H1 (cell line): ENCODE data around the gene KLHL29. TPM values are rescaled to one million over a fixed set of nuclear protein-coding genes. Genes with fewer than 3 reads are reported as not detected.

Experiments
- CTCF ChIA-PET: fragments of 300-600 bp; sonication (Branson Sonifier 250); formaldehyde crosslinking; loops from one replicate; lab custom pipeline; 2021; ENCODE audit not compliant: partially characterized antibody; lab: Charles Lee
- POLR2A ChIA-PET: fragments of 300-600 bp; sonication (Branson Sonifier 250); formaldehyde crosslinking; loops from one replicate; lab custom pipeline; 2021; ENCODE audit warnings: inconsistent platforms; ENCODE audit not compliant: partially characterized antibody; lab: Charles Lee
- DNase-seq, 2 experiments: peaks; one replicate each; pipeline versions ENCODE4 v3.0.0 to v3.0.0-alpha.2; 2010 to 2022; ENCODE audit warnings: low spot score in 2 of 2, low read depth in 1 of 2, mixed read lengths in 1 of 2
- FAIRE-seq: peaks from 2 replicates; lab custom pipeline; 2011; peaks lifted over from hg19 to GRCh38; lab: Jason Lieb, UNC
- H2AFZ ChIP-seq: 2 replicates; pipeline ENCODE4 v1.8.1; 2012; ENCODE audit warnings: low read length, inconsistent platforms
- H2AK5ac ChIP-seq: 2 replicates; pipeline ENCODE4 v1.6.1; 2013; ENCODE audit warnings: low read depth, low read length
- H2BK120ac ChIP-seq: replicated peaks from 2 replicates; pipeline ENCODE3; 2013; ENCODE audit warnings: low read depth, low read length, inconsistent platforms
- H2BK12ac ChIP-seq: 2 replicates; pipeline ENCODE4 v1.6.1; 2013; ENCODE audit warnings: low read depth, low read length
- H2BK15ac ChIP-seq: 2 replicates; pipeline ENCODE4 v1.6.1; 2013; ENCODE audit warnings: low read length
- H2BK20ac ChIP-seq: 2 replicates; pipeline ENCODE4 v1.6.1; 2013; ENCODE audit warnings: low read length
- H2BK5ac ChIP-seq: 2 replicates; pipeline ENCODE4 v1.6.1; 2013; ENCODE audit warnings: low read depth, low read length
- H3K14ac ChIP-seq: 2 replicates; pipeline ENCODE4 v1.6.1; 2013; ENCODE audit warnings: inconsistent platforms; ENCODE audit not compliant: insufficient read length
- H3K18ac ChIP-seq: 2 replicates; pipeline ENCODE4 v1.6.1; 2013; ENCODE audit warnings: low read length; ENCODE audit errors: extremely low read depth
- H3K23ac ChIP-seq: 2 replicates; pipeline ENCODE4 v1.6.1; 2013; ENCODE audit warnings: inconsistent platforms; ENCODE audit not compliant: insufficient read length
- H3K23me2 ChIP-seq: 2 replicates; pipeline ENCODE4 v1.6.1; 2013; ENCODE audit warnings: low read depth, low read length
- H3K27ac ChIP-seq: 2 replicates; pipeline ENCODE4 v1.6.1; 2011; ENCODE audit warnings: low read depth, low read length, inconsistent platforms
- H3K27me3 ChIP-seq, 4 experiments: replicated peaks in 1 of 4; 1 replicate in 1 of 4; 2 replicates in 3 of 4; pipeline versions ENCODE4 v1.6.1 to v1.8.1; 2011 to 2013; ENCODE audit warnings: low read length in 3 of 4, mild to moderate bottlenecking in 3 of 4, inconsistent platforms in 2 of 4, mixed read lengths in 2 of 4, moderate library complexity in 1 of 4; ENCODE audit not compliant: control insufficient read depth in 3 of 4, insufficient read depth in 3 of 4; ENCODE audit errors: extremely low read depth in 1 of 4
- H3K36me3 ChIP-seq, 4 experiments: 2 replicates each; pipeline versions ENCODE4 v1.6.1 to v1.8.1; 2011 to 2013; ENCODE audit warnings: mild to moderate bottlenecking in 4 of 4, low read length in 3 of 4, moderate library complexity in 2 of 4, control low read depth in 1 of 4, inconsistent platforms in 1 of 4; ENCODE audit not compliant: insufficient read depth in 4 of 4, control insufficient read depth in 2 of 4
- H3K4ac ChIP-seq: replicated peaks from 2 replicates; pipeline ENCODE3; 2013; ENCODE audit warnings: low read length, low read depth, mixed read lengths, inconsistent platforms; ENCODE audit not compliant: insufficient read length
- H3K4me1 ChIP-seq, 4 experiments: replicated peaks in 1 of 4; 1 replicate in 1 of 4; 2 replicates in 3 of 4; pipeline versions ENCODE4 v1.6.1 to v1.8.1; 2011 to 2013; ENCODE audit warnings: low read length in 3 of 4, inconsistent platforms in 2 of 4, mixed read lengths in 1 of 4; ENCODE audit not compliant: insufficient read depth in 4 of 4, control insufficient read depth in 3 of 4
- H3K4me2 ChIP-seq, 2 experiments: 2 replicates each; pipeline versions ENCODE4 v1.6.1 to v1.8.1; 2011 to 2013; ENCODE audit warnings: low read depth in 2 of 2, low read length in 2 of 2, control low read depth in 1 of 2, inconsistent platforms in 1 of 2, mild to moderate bottlenecking in 1 of 2; ENCODE audit not compliant: insufficient read depth in 1 of 2
- H3K4me3 ChIP-seq, 4 experiments: fragments of 200-600, 300-600 bp in 1 of 4; sonication (generic), shearing (Covaris generic), sonication (Bioruptor Twin) in 1 of 4; 2 replicates each; pipeline versions ENCODE4 v1.5.1 to v1.8.1; 2011 to 2016; ENCODE audit warnings: low read length in 4 of 4, low read depth in 3 of 4, control low read depth in 2 of 4, inconsistent platforms in 2 of 4, mild to moderate bottlenecking in 2 of 4, mixed read lengths in 1 of 4, moderate library complexity in 1 of 4; ENCODE audit not compliant: insufficient read depth in 2 of 4; ENCODE audit errors: extremely low read depth in 1 of 4
- H3K56ac ChIP-seq: replicated peaks from 2 replicates; pipeline ENCODE3; 2013; ENCODE audit warnings: low read depth, mild to moderate bottlenecking, mixed read lengths, low read length, inconsistent platforms; ENCODE audit not compliant: insufficient read length
- H3K79me1 ChIP-seq: 2 replicates; pipeline ENCODE4 v1.6.1; 2013; ENCODE audit warnings: low read depth, low read length, control low read depth
- H3K79me2 ChIP-seq, 2 experiments: 2 replicates each; pipeline versions ENCODE4 v1.6.1 to v1.8.1; 2012 to 2013; ENCODE audit warnings: low read length in 2 of 2, mild to moderate bottlenecking in 2 of 2, inconsistent platforms in 1 of 2; ENCODE audit not compliant: insufficient read depth in 2 of 2, control insufficient read depth in 1 of 2
- H3K9ac ChIP-seq, 4 experiments: replicated peaks in 1 of 4; 1 replicate in 1 of 4; 2 replicates in 3 of 4; pipeline versions ENCODE4 v1.6.1 to v1.8.1; 2011 to 2013; ENCODE audit warnings: low read depth in 3 of 4, low read length in 3 of 4, control low read depth in 2 of 4, mild to moderate bottlenecking in 2 of 4, moderate library complexity in 2 of 4, inconsistent platforms in 1 of 4; ENCODE audit errors: extremely low read depth in 1 of 4
- H3K9me3 ChIP-seq, 2 experiments: 2 replicates each; pipeline versions ENCODE4 v1.6.1 to v1.8.1; 2012 to 2013; ENCODE audit warnings: mild to moderate bottlenecking in 2 of 2, moderate library complexity in 2 of 2, control low read depth in 1 of 2, inconsistent platforms in 1 of 2, low read depth in 1 of 2, low read length in 1 of 2, mixed read lengths in 1 of 2; ENCODE audit not compliant: insufficient read depth in 2 of 2
- H4K20me1 ChIP-seq, 2 experiments: replicated peaks in 1 of 2; 2 replicates each; pipeline versions ENCODE3 to v1.8.1; 2011 to 2013; ENCODE audit warnings: inconsistent platforms in 2 of 2, low read length in 2 of 2, mild to moderate bottlenecking in 1 of 2; ENCODE audit not compliant: insufficient read depth in 2 of 2, control insufficient read depth in 1 of 2
- H4K5ac ChIP-seq: 2 replicates; pipeline ENCODE4 v1.6.1; 2013; ENCODE audit warnings: low read length, low read depth, mixed read lengths, inconsistent platforms; ENCODE audit not compliant: insufficient read length
- H4K8ac ChIP-seq: 2 replicates; pipeline ENCODE4 v1.8.0; 2013; ENCODE audit warnings: mild to moderate bottlenecking, moderate library complexity, low read length, inconsistent platforms; ENCODE audit not compliant: insufficient read depth; ENCODE audit errors: extremely low read depth
- H4K91ac ChIP-seq: replicated peaks from 2 replicates; pipeline ENCODE3; 2013; ENCODE audit warnings: low read length, mixed read lengths, inconsistent platforms; ENCODE audit not compliant: insufficient read length
- CTBP2 ChIP-seq: IDR thresholded peaks from 2 replicates; pipeline ENCODE4 v1.7.0; 2011; ENCODE audit warnings: borderline replicate concordance, mild to moderate bottlenecking, moderate library complexity, mixed read lengths, low read length; ENCODE audit not compliant: insufficient read depth, insufficient read length
- E2F6 ChIP-seq: IDR thresholded peaks from 2 replicates; pipeline ENCODE4 v1.6.1; 2012; ENCODE audit warnings: inconsistent platforms
- JUND ChIP-seq: IDR thresholded peaks from 2 replicates; pipeline ENCODE4 v1.6.1; 2011; ENCODE audit warnings: mild to moderate bottlenecking, improper control_type of control experiment, low read length
- MAFK ChIP-seq: IDR thresholded peaks from 2 replicates; pipeline ENCODE4 v1.6.1; 2012; ENCODE audit warnings: low read depth, mild to moderate bottlenecking, improper control_type of control experiment, low read length
- POU5F1 ChIP-seq: IDR thresholded peaks from 2 replicates; pipeline ENCODE4 v1.6.1; 2011; ENCODE audit warnings: low read depth, mild to moderate bottlenecking, low read length, moderate library complexity
- RXRA ChIP-seq: IDR thresholded peaks from 2 replicates; pipeline ENCODE4 v1.6.1; 2011; ENCODE audit warnings: low read depth, mild to moderate bottlenecking, low read length, moderate library complexity; ENCODE audit not compliant: insufficient read depth
- TEAD4 ChIP-seq: IDR thresholded peaks from 2 replicates; pipeline ENCODE4 v1.6.1; 2012; ENCODE audit warnings: low read depth, low read length, inconsistent platforms, mixed read lengths
- YY1 ChIP-seq: IDR thresholded peaks from 2 replicates; pipeline ENCODE4 v1.6.1; 2011; ENCODE audit warnings: low read depth, mild to moderate bottlenecking, low read length
- ZNF274 ChIP-seq: IDR thresholded peaks from 2 replicates; pipeline ENCODE4 v1.7.0; 2012; ENCODE audit warnings: low read length, borderline replicate concordance; ENCODE audit errors: extremely low read depth
- WGBS, 2 experiments: shearing (Covaris generic) in 1 of 2; methylation state at CpG; one replicate each; pipeline versions ENCODE4 v1.1.6 to v1.1.7; 2013 to 2015; ENCODE audit warnings: low lambda C conversion rate in 2 of 2, mixed read lengths in 2 of 2, inconsistent platforms in 1 of 2, low coverage in 1 of 2, missing lambda C conversion rate in 1 of 2; ENCODE audit not compliant: insufficient replicate concordance in 2 of 2, insufficient coverage in 1 of 2, insufficient read length in 1 of 2; ENCODE audit errors: extremely low coverage in 1 of 2, missing lambda C conversion rate in 1 of 2; 5-methylcytosine and 5-hydroxymethylcytosine counted together
- polyA plus RNA-seq, 7 experiments: library from polyadenylated mRNA; depleted of rRNA in 3 of 7; stranded (reverse) in 5 of 7; unstranded in 2 of 7; fragments of >200 nt in 5 of 7; fragments of 200-250 nt in 2 of 7; gene quantifications; 1 replicate in 5 of 7; 2 replicates in 1 of 7; 4 replicates in 1 of 7; pipeline versions ENCODE4 v1.2.1 to v1.2.3, GENCODE V29; 2011 to 2013; ENCODE audit warnings: missing spikeins in 2 of 7, mixed read lengths in 2 of 7
- total RNA-seq: library from RNA; stranded (reverse); fragmentation: NEBNext Ultra II Directional; extraction: Animal tissue kit (Norgen Biotek cat#: 25700); gene quantifications from 2 replicates; pipeline ENCODE4 v1.2.1, GENCODE V29; 2021
- TF ChIP-seq, protein P1 (sequence below): IDR thresholded peaks from 2 replicates; pipeline ENCODE4 v1.6.1; 2011; ENCODE audit warnings: low read length, improper control_type of control experiment

KLHL29 gene
- total and polyA plus RNA-seq, 2 of the 8 experiments (the other 6 are each of a cell fraction or from before 2014, with no cell fraction given), result 1.1 to 4.7 TPM

DNA sequence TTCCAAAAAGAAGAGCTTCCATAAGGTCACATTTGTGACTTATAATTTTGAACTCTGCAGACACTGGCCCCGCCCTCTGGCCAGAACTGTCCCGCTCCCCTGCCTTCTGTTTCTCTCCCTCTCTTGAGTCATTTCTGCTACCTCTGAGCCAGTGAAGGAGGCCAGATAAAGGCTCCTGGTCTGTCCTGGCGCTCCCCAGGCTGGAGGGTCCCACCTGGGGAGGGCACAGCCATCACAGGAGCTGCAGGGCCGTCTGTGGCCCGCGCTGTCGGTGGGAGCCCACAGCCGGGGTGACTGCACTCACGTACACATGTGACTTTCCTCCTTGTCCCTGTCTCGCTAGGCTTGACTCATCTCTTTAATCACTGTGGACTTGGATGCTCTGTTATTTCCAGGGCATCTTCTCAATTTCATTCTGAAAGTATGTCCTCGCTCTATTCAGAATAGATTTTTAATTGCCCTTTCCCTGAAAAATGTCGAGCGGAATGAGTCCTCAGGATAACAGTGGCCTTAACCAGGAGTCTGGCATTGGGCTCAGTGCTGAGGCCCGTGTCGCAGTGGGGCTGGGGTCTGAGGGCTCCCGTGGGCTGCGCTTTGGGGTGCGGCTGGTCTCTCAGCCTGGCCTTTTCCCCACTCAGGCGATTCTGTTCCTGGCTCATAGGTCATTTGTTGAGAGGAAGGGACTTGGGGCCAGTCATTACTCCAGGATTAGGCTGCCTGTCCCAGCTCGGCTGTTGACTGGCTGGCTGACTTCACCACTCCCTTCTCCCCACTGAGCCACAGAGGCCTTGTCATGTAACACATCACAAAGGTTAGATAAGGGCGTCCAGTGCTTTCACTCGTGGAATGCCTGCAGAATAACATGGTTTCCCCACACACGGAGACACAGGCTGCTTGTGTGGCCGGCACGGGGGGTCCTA, 34.5 kb downstream of the KLHL29 start:
- Histone ChIP-seq H2BK20ac (no peak overlapping the region), H2AFZ (no peak overlapping the region), H3K36me3 (no peaks in the 10 kb centered on the region), H4K8ac (no peak overlapping the region), H4K5ac (no peak overlapping the region), H3K4me1 (peaks cover 0 to 13% (median 8%) of the 10 kb centered on the region in 4 experiments; a peak in 6 of 7 replicates)
- POLR2A ChIA-PET, result no interaction called here
- TF ChIP-seq RXRA, result no peak
- no peak for TF ChIP-seq MAFK
- TF ChIP-seq, protein P1, sequence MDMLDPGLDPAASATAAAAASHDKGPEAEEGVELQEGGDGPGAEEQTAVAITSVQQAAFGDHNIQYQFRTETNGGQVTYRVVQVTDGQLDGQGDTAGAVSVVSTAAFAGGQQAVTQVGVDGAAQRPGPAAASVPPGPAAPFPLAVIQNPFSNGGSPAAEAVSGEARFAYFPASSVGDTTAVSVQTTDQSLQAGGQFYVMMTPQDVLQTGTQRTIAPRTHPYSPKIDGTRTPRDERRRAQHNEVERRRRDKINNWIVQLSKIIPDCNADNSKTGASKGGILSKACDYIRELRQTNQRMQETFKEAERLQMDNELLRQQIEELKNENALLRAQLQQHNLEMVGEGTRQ, result no peak
- no peak for TF ChIP-seq ZNF274
- TF ChIP-seq YY1, result no peak
- no peak for TF ChIP-seq E2F6
- no peak for TF ChIP-seq POU5F1
- no peak for TF ChIP-seq JUND
- TF ChIP-seq CTBP2, result no peak
- TF ChIP-seq TEAD4, result no peak
- TF ChIP-seq, all 59 proteins: peak for 0
- DNase-seq, result peak in 1 of 2 experiments; percentile 32
- CTCF ChIA-PET, result interaction anchor here (1.1 kb wide), 1 partner anchor 45 kb away, joined by 3 read pairs; no protein-coding TSS in a partner anchor
- no peak overlapping the region for H3K9ac ChIP-seq
- no peak overlapping the region for H3K4me2 ChIP-seq
- no peaks in the 10 kb centered on the region for H3K9me3 ChIP-seq
- H3K27me3 ChIP-seq, result no peaks in the 10 kb centered on the region
- H3K23me2 ChIP-seq, result peaks cover 12% of the 10 kb centered on the region
- H3K79me1 ChIP-seq, result peaks cover 6% of the 10 kb centered on the region; the same call in 1 of the 2 replicates
- H3K4me3 ChIP-seq, result no peak overlapping the region
- no peak overlapping the region for H2BK120ac ChIP-seq
- H4K20me1 ChIP-seq, result peaks cover 0 to 11% of the 10 kb centered on the region in 2 experiments
- no peak overlapping the region for H2AK5ac ChIP-seq
- no peak overlapping the region for H3K14ac ChIP-seq
- H3K23ac ChIP-seq, result no peak overlapping the region
- FAIRE-seq, result no peak
- H3K56ac ChIP-seq, result no peak overlapping the region
- no peak overlapping the region for H2BK5ac ChIP-seq
- no peak overlapping the region; the same call in 1 of the 2 replicates for H3K18ac ChIP-seq
- H4K91ac ChIP-seq, result no peak overlapping the region
- H2BK15ac ChIP-seq, result no peak overlapping the region; the same call in 1 of the 2 replicates
- H3K79me2 ChIP-seq, result no peaks in the 10 kb centered on the region
- no peak overlapping the region for H2BK12ac ChIP-seq
- WGBS, 2 experiments, result 84% methylated on average over 25 of the region's 25 CpGs; no CpG with 5 or more reads in 1 of the 2 experiments
- no peak overlapping the region for H3K27ac ChIP-seq
- H3K4ac ChIP-seq, result no peak overlapping the region
